Prostate gland (tissue), 2 donors: ENCODE measurements around the gene DSTN. TPM values are rescaled to one million over a fixed set of nuclear protein-coding genes. Genes with fewer than 3 reads are reported as not detected.
A peak's percentile ranks its signal among the peaks of the same experiment; 100 is the strongest.

ENCODE experiments used
- DNase-seq: peaks from one replicate; pipeline ENCODE4 v3.0.0-alpha.2; 2019; ENCODE audit warnings: low spot score
- H3K27ac ChIP-seq, 2 donors: fragments of 200-600 bp; sonication (generic); 2 replicates each; pipeline ENCODE4 v1.5.1; 2017 to 2019
- H3K27me3 ChIP-seq: fragments of 200-600 bp; sonication (generic); replicated peaks from 2 replicates; pipeline ENCODE4 v1.5.1; 2019; ENCODE audit not compliant: insufficient read depth
- H3K36me3 ChIP-seq, 2 donors: fragments of 200-600 bp; sonication (generic); 1 replicate in 1 of 2; 2 replicates in 1 of 2; pipeline versions ENCODE4 v1.5.1 to v1.8.1; 2017 to 2019
- H3K4me1 ChIP-seq: fragments of 200-600 bp; sonication (generic); replicated peaks from 2 replicates; pipeline ENCODE4 v1.5.1; 2019
- H3K4me3 ChIP-seq, 2 donors: fragments of 200-600 bp; sonication (generic); 2 replicates each; pipeline ENCODE4 v1.5.1; 2017 to 2019
- H3K9me3 ChIP-seq: fragments of 200-600 bp; sonication (generic); 2 replicates; pipeline ENCODE4 v1.5.1; 2017
- POLR2A ChIP-seq: fragments of 450-650 bp; IDR thresholded peaks from one replicate; pipeline ENCODE4 v1.6.1; 2016; ENCODE audit warnings: antibody characterized with exemption, mild to moderate bottlenecking
- POLR2AphosphoS5 ChIP-seq: sonication (generic); formaldehyde crosslinking; IDR thresholded peaks from one replicate; pipeline ENCODE4 v1.6.1; 2017; ENCODE audit warnings: antibody characterized with exemption
- WGBS: methylation state at CpG from one replicate; pipeline ENCODE4 v1.1.5; 2018; 5-methylcytosine and 5-hydroxymethylcytosine counted together
- intact Hi-C: fragments of 100-400 bp; cut with DNase I; formaldehyde crosslinking; loops from one replicate; pipeline ENCODE4 v1.14.2; 2022
- total RNA-seq, 2 donors: library from RNA; depleted of rRNA; stranded (reverse); fragments of >200 nt; gene quantifications; one replicate each; pipeline ENCODE4 v1.1.0, GENCODE V29; 2016
- TF ChIP-seq, protein P1 (sequence below), 4 experiments: fragments of 200-600 bp in 2 of 4; fragments of 450-650 bp in 2 of 4; sonication (generic) in 2 of 4; IDR thresholded peaks; 1 replicate in 3 of 4; 2 replicates in 1 of 4; pipeline ENCODE4 v1.5.1; 2016 to 2019; ENCODE audit warnings: antibody characterized with exemption in 4 of 4, mild to moderate bottlenecking in 2 of 4, moderate library complexity in 2 of 4

The DSTN gene
- total RNA-seq, 2 donors from 2014 or later: 284 to 559 TPM

DNA sequence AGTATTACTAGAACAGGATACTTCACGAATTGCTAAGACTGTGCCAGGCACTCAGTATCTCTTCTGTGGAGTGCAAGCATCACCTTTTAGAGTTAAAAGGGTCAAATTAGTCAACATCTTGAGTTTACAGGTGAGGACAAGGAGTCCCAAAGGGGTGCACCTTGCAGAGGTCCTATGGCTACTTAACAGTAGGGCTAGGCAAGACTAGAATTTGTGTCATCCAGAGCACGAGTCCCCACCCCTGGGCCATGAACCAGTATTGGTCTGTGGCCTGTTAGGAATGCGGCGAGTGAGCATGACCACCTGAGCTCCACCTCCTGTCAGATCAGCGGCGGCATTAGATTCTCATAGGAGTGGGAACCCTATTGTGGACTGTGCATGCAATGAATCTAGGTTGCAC lies 10.5 kb upstream of the DSTN start:
- H3K9me3 ChIP-seq: no peaks in the 10 kb centered on the region
- no peak for TF ChIP-seq POLR2AphosphoS5
- TF ChIP-seq, protein P1, sequence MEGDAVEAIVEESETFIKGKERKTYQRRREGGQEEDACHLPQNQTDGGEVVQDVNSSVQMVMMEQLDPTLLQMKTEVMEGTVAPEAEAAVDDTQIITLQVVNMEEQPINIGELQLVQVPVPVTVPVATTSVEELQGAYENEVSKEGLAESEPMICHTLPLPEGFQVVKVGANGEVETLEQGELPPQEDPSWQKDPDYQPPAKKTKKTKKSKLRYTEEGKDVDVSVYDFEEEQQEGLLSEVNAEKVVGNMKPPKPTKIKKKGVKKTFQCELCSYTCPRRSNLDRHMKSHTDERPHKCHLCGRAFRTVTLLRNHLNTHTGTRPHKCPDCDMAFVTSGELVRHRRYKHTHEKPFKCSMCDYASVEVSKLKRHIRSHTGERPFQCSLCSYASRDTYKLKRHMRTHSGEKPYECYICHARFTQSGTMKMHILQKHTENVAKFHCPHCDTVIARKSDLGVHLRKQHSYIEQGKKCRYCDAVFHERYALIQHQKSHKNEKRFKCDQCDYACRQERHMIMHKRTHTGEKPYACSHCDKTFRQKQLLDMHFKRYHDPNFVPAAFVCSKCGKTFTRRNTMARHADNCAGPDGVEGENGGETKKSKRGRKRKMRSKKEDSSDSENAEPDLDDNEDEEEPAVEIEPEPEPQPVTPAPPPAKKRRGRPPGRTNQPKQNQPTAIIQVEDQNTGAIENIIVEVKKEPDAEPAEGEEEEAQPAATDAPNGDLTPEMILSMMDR (IDR thresholded peaks at IDR 0.05): no peak
- TF ChIP-seq POLR2A: no peak
- H3K27me3 ChIP-seq: no peaks in the 10 kb centered on the region
- peak overlapping the region; percentile 83 for H3K27ac ChIP-seq
- no peaks in the 10 kb centered on the region for H3K36me3 ChIP-seq
- H3K4me3 ChIP-seq: no peak overlapping the region
- WGBS: 89% methylated on average over 6 of the region's 6 CpGs
- peaks cover 14% of the 10 kb centered on the region for H3K4me1 ChIP-seq
- no peak for DNase-seq
- intact Hi-C loops: no loop called here

- TF ChIP-seq POLR2AphosphoS5 (no peak), POLR2A (no peak)
- TF ChIP-seq, protein P1 (IDR thresholded peaks at IDR 0.05): no peak
- Histone ChIP-seq H3K27me3 (no peaks in the 10 kb centered on the region), H3K36me3 (no peaks in the 10 kb centered on the region), H3K9me3 (no peaks in the 10 kb centered on the region), H3K27ac (no peak overlapping the region), H3K4me3 (no peak overlapping the region), H3K4me1 (peaks cover 14% of the 10 kb centered on the region)
- WGBS: 74% methylated on average over 5 of the region's 5 CpGs
- no peak for DNase-seq
- intact Hi-C loops: no loop called here
These were observed 9.4 kb upstream of the DSTN start for GRCh38 chr20:17560344-17561074.

GRCh38 chr20:17562804-17563305 lies 7.0 kb upstream of the DSTN start:
- H3K27me3 ChIP-seq: no peaks in the 10 kb centered on the region
- no peaks in the 10 kb centered on the region for H3K36me3 ChIP-seq
- WGBS: 82% methylated on average over 2 of the region's 2 CpGs
- no peak for DNase-seq
- intact Hi-C loops: no loop called here
- TF ChIP-seq, protein P1 (IDR thresholded peaks at IDR 0.05): no peak
- TF ChIP-seq POLR2A: no peak
- TF ChIP-seq POLR2AphosphoS5: no peak
- H3K27ac ChIP-seq: peak overlapping the region in 1 of 2 donors; percentile 14
- no peak overlapping the region for H3K4me3 ChIP-seq
- no peaks in the 10 kb centered on the region for H3K9me3 ChIP-seq
- H3K4me1 ChIP-seq: peaks cover 9% of the 10 kb centered on the region

DNA sequence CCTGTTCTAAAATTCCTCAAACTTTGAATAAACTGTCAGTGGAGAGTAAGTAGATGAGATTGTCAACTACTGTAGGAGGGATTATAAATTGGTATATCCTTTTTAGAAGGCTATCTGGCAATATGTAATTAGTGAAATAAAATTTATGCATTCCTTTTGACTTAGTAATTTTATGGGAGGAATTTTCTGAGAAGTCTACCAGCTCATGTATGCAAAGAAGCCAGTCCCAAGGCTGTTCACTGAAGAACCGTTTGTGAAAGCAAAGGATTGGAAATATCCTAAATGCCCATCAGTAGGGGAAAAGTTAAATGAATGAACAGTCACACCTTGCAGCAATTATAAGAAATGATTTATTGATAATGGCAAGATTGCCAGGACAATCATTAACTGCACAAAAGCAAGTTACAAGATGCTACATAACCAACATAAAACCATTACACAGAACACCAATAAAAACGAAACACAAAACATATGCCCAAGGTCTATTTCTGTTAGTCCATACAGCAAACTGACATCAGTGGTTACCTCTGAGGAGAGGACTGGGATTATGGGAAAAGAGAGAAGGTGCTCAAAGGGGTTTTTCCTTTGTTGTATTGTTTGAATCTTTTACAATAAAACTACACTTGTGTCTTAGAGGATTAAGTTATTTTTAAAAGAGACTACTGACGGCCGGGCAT lies 4.6 kb upstream of the DSTN start:
- TF ChIP-seq POLR2AphosphoS5: no peak
- TF ChIP-seq, protein P1 (IDR thresholded peaks at IDR 0.05): no peak
- TF ChIP-seq POLR2A: no peak
- no peaks in the 10 kb centered on the region for H3K36me3 ChIP-seq
- no peak for DNase-seq
- H3K4me3 ChIP-seq: no peak overlapping the region
- H3K9me3 ChIP-seq: no peaks in the 10 kb centered on the region
- intact Hi-C loops: no loop called here
- no peaks in the 10 kb centered on the region for H3K27me3 ChIP-seq
- H3K4me1 ChIP-seq: no peaks in the 10 kb centered on the region
- no peak overlapping the region for H3K27ac ChIP-seq
- WGBS: 46% methylated on average over 4 of the region's 4 CpGs
